Measurements from ENCODE around the gene LZTFL1. TPM values are rescaled to one million over a fixed set of nuclear protein-coding genes. Genes with fewer than 3 reads are reported as not detected.

The LZTFL1 gene
- total and polyA plus RNA-seq, 2 experiments from 2014 or later: 6.3 to 13.9 TPM

DNA sequence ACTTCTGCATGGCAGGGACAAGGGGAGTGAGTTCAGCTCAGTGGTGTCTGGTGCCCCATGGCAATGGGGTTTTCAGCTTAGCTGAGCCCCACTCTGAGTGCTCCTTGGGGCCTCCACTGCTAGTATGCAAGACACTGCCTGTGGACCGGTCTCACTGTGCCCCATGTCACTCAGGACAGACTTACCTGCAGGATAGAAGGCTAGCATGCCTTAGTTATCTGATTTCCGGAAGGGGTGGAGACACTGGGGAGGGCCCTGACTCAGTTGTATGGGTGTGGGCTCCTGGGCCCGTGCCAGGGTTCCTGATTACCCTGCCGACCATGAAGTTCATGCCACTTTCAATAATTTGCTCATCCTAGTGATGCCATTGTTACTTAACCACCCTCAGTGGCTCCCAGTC lies 41.3 kb downstream of the LZTFL1 start:
- H3K4me1 ChIP-seq (ENCODE audit: insufficient read depth): peaks cover 3% of the 10 kb centered on the region; the same call in 1 of the 2 replicates
- H2AFZ ChIP-seq: no peak overlapping the region
- no peaks in the 10 kb centered on the region for H3K36me3 ChIP-seq (ENCODE audit: insufficient read depth)
- no peak for TF ChIP-seq CREB1 (CRISPR knock-in tag; IDR thresholded peaks at IDR 0.05; ENCODE audit: low read depth)
- TF ChIP-seq EZH2 (IDR thresholded peaks at IDR 0.05; ENCODE audit: low read depth, unreplicated experiment): no peak
- TF ChIP-seq JUNB (IDR thresholded peaks at IDR 0.05; ENCODE audit: unreplicated experiment): no peak
- TF ChIP-seq ZNF331 (CRISPR knock-in tag; IDR thresholded peaks at IDR 0.05; ENCODE audit: low read depth): no peak
- TF ChIP-seq, protein P1, sequence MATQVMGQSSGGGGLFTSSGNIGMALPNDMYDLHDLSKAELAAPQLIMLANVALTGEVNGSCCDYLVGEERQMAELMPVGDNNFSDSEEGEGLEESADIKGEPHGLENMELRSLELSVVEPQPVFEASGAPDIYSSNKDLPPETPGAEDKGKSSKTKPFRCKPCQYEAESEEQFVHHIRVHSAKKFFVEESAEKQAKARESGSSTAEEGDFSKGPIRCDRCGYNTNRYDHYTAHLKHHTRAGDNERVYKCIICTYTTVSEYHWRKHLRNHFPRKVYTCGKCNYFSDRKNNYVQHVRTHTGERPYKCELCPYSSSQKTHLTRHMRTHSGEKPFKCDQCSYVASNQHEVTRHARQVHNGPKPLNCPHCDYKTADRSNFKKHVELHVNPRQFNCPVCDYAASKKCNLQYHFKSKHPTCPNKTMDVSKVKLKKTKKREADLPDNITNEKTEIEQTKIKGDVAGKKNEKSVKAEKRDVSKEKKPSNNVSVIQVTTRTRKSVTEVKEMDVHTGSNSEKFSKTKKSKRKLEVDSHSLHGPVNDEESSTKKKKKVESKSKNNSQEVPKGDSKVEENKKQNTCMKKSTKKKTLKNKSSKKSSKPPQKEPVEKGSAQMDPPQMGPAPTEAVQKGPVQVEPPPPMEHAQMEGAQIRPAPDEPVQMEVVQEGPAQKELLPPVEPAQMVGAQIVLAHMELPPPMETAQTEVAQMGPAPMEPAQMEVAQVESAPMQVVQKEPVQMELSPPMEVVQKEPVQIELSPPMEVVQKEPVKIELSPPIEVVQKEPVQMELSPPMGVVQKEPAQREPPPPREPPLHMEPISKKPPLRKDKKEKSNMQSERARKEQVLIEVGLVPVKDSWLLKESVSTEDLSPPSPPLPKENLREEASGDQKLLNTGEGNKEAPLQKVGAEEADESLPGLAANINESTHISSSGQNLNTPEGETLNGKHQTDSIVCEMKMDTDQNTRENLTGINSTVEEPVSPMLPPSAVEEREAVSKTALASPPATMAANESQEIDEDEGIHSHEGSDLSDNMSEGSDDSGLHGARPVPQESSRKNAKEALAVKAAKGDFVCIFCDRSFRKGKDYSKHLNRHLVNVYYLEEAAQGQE (IDR thresholded peaks at IDR 0.05; ENCODE audit: unreplicated experiment): no peak
- H3K27me3 Mint-ChIP-seq (ENCODE audit: insufficient read depth, low read depth, poor library complexity): peaks cover 34% of the 10 kb centered on the region
- no peak overlapping the region for H3K27ac ChIP-seq (ENCODE audit: low read depth)
- peaks cover 33% of the 10 kb centered on the region for H3K27me3 ChIP-seq (ENCODE audit: insufficient read depth)
- H4K20me1 ChIP-seq (replicated peaks; ENCODE audit: insufficient read depth): no peaks in the 10 kb centered on the region
- no peak overlapping the region for H3K4me3 Mint-ChIP-seq
- DNase-seq (ENCODE audit: low spot score) (no peak), ATAC-seq (no peak)
- no peaks in the 10 kb centered on the region for H3K79me2 ChIP-seq (replicated peaks; ENCODE audit: insufficient read depth)
- no peak overlapping the region for H3K4me2 ChIP-seq
- H3F3A ChIP-seq (replicated peaks; ENCODE audit: low read depth): no peaks in the 10 kb centered on the region
- H3K36me3 Mint-ChIP-seq (ENCODE audit: low read depth): no peaks in the 10 kb centered on the region
- peaks cover 3% of the 10 kb centered on the region; the same call in 2 of the 3 replicates for H3K4me1 Mint-ChIP-seq
- no peak overlapping the region for H3K27ac Mint-ChIP-seq
- H3K9me3 Mint-ChIP-seq: no peaks in the 10 kb centered on the region
- H3K9me2 ChIP-seq (ENCODE audit: insufficient read depth): no peaks in the 10 kb centered on the region
- H3K4me3 ChIP-seq: no peak overlapping the region

DNA sequence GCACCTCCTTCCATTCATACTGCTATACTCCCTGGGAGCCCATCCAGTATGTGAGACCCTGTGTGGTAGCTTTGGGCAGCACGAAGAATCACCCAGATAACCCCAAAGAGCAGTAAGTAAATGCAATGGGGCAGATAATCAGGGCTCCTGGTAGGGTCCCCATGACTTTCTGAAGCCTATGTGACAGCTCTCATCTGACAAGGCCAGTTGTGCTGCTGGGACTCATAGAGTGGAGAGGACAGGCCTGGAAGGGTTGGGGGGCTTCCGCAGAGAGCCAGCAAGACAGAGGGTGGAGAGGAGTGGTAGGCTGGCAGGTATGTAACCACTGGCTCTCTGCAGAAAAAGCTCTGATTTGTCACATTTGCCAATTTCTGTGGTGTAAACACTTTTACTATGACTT lies 42.3 kb downstream of the LZTFL1 start:
- Mint-ChIP-seq H3K27ac (no peak overlapping the region), H3K4me3 (no peak overlapping the region), H3K9me3 (no peaks in the 10 kb centered on the region), H3K4me1 (peaks cover 7% of the 10 kb centered on the region), H3K27me3 (ENCODE audit: insufficient read depth, low read depth, poor library complexity) (peaks cover 44% of the 10 kb centered on the region), H3K36me3 (ENCODE audit: low read depth) (no peaks in the 10 kb centered on the region)
- no peak overlapping the region for H3K27ac ChIP-seq (ENCODE audit: low read depth)
- no peak overlapping the region for H3K4me2 ChIP-seq
- no peaks in the 10 kb centered on the region for H3K79me2 ChIP-seq (replicated peaks; ENCODE audit: insufficient read depth)
- no peaks in the 10 kb centered on the region for H3K36me3 ChIP-seq (ENCODE audit: insufficient read depth)
- H4K20me1 ChIP-seq (replicated peaks; ENCODE audit: insufficient read depth): no peaks in the 10 kb centered on the region
- no peak overlapping the region for H2AFZ ChIP-seq
- H3K27me3 ChIP-seq (ENCODE audit: insufficient read depth): peaks cover 44% of the 10 kb centered on the region
- DNase-seq (ENCODE audit: low spot score) (no peak), ATAC-seq (no peak)
- H3K4me1 ChIP-seq (ENCODE audit: insufficient read depth): peaks cover 4% of the 10 kb centered on the region; the same call in 1 of the 2 replicates
- no peaks in the 10 kb centered on the region for H3F3A ChIP-seq (replicated peaks; ENCODE audit: low read depth)
- H3K4me3 ChIP-seq: no peak overlapping the region
- H3K9me2 ChIP-seq (ENCODE audit: insufficient read depth): no peaks in the 10 kb centered on the region
- no peak for TF ChIP-seq STAT1 (IDR thresholded peaks at IDR 0.05; ENCODE audit: unreplicated experiment)
- no peak for TF ChIP-seq NANOG (IDR thresholded peaks at IDR 0.05; ENCODE audit: borderline replicate concordance)
- TF ChIP-seq, protein P2, sequence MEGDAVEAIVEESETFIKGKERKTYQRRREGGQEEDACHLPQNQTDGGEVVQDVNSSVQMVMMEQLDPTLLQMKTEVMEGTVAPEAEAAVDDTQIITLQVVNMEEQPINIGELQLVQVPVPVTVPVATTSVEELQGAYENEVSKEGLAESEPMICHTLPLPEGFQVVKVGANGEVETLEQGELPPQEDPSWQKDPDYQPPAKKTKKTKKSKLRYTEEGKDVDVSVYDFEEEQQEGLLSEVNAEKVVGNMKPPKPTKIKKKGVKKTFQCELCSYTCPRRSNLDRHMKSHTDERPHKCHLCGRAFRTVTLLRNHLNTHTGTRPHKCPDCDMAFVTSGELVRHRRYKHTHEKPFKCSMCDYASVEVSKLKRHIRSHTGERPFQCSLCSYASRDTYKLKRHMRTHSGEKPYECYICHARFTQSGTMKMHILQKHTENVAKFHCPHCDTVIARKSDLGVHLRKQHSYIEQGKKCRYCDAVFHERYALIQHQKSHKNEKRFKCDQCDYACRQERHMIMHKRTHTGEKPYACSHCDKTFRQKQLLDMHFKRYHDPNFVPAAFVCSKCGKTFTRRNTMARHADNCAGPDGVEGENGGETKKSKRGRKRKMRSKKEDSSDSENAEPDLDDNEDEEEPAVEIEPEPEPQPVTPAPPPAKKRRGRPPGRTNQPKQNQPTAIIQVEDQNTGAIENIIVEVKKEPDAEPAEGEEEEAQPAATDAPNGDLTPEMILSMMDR (conservative IDR thresholded peaks at IDR 0.05; ENCODE audit: low read depth in 2 of 2): no peak
- no peak for TF ChIP-seq ZNF114 (CRISPR knock-in tag; IDR thresholded peaks at IDR 0.05)
- no peak for TF ChIP-seq JUNB (IDR thresholded peaks at IDR 0.05; ENCODE audit: unreplicated experiment)
- TF ChIP-seq, protein P3, sequence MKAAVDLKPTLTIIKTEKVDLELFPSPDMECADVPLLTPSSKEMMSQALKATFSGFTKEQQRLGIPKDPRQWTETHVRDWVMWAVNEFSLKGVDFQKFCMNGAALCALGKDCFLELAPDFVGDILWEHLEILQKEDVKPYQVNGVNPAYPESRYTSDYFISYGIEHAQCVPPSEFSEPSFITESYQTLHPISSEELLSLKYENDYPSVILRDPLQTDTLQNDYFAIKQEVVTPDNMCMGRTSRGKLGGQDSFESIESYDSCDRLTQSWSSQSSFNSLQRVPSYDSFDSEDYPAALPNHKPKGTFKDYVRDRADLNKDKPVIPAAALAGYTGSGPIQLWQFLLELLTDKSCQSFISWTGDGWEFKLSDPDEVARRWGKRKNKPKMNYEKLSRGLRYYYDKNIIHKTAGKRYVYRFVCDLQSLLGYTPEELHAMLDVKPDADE (IDR thresholded peaks at IDR 0.05): no peak
- no peak for TF ChIP-seq POLR2AphosphoS5 (IDR thresholded peaks at IDR 0.05; ENCODE audit: low read depth)

Measured in GM23338 (cell line).